WTC11 (cell line): ENCODE data around the gene MTA2. TPM values are rescaled to one million over a fixed set of nuclear protein-coding genes. Genes with fewer than 3 reads are reported as not detected.
A peak's percentile ranks its signal among the peaks of the same experiment; 100 is the strongest.

ENCODE experiments used
- CREB1 ChIP-seq: sonication (generic); formaldehyde crosslinking; IDR thresholded peaks from 2 replicates; pipeline ENCODE4 v1.8.0; 2023; ENCODE audit warnings: mild to moderate bottlenecking, missing genetic modification reagents
- ESRRA ChIP-seq: sonication (generic); formaldehyde crosslinking; IDR thresholded peaks from 2 replicates; pipeline ENCODE4 v1.8.1; 2022; ENCODE audit warnings: mild to moderate bottlenecking, missing genetic modification reagents, borderline replicate concordance
- JAZF1 ChIP-seq: fragments of 250-450 bp; sonication (Bioruptor Pico); IDR thresholded peaks from 2 replicates; pipeline ENCODE4 v1.9.0; 2021; ENCODE audit warnings: moderate library complexity, mild to moderate bottlenecking, inconsistent platforms
- MXD4 ChIP-seq: fragments of 250-450 bp; sonication (Bioruptor Pico); IDR thresholded peaks from 2 replicates; pipeline ENCODE4 v1.8.0; 2021; ENCODE audit warnings: mild to moderate bottlenecking, moderate library complexity, borderline replicate concordance
- NR1H2 ChIP-seq: sonication (generic); formaldehyde crosslinking; IDR thresholded peaks from 2 replicates; pipeline ENCODE4 v1.9.0; 2021; ENCODE audit warnings: mild to moderate bottlenecking, moderate library complexity, missing genetic modification reagents
- SMAD4 ChIP-seq: sonication (generic); formaldehyde crosslinking; IDR thresholded peaks from 2 replicates; pipeline ENCODE4 v1.8.0; 2022; ENCODE audit warnings: mild to moderate bottlenecking, missing genetic modification reagents
- SOX15 ChIP-seq: fragments of 250-450 bp; sonication (Bioruptor Pico); IDR thresholded peaks from 2 replicates; pipeline ENCODE4 v1.9.0; 2021; ENCODE audit warnings: mild to moderate bottlenecking
- TEAD1 ChIP-seq: sonication (generic); formaldehyde crosslinking; IDR thresholded peaks from 2 replicates; pipeline ENCODE4 v1.8.0; 2022; ENCODE audit warnings: mild to moderate bottlenecking, missing genetic modification reagents
- TEAD4 ChIP-seq: sonication (generic); formaldehyde crosslinking; IDR thresholded peaks from 2 replicates; pipeline ENCODE4 v1.8.0; 2022; ENCODE audit warnings: mild to moderate bottlenecking, missing genetic modification reagents
- ZNF396 ChIP-seq: fragments of 250-450 bp; sonication (Bioruptor Pico); IDR thresholded peaks from 2 replicates; pipeline ENCODE4 v1.8.0; 2021; ENCODE audit warnings: mild to moderate bottlenecking, moderate library complexity, borderline replicate concordance
- total RNA-seq: library from RNA; stranded (reverse); gene quantifications from 3 replicates; pipeline ENCODE4 v1.2.3, GENCODE V29; 2021
- TF ChIP-seq, protein P1 (sequence below): sonication (generic); formaldehyde crosslinking; conservative IDR thresholded peaks from 2 replicates; pipeline ENCODE4 v1.8.1; 2023; ENCODE audit warnings: mild to moderate bottlenecking, low read depth, missing genetic modification reagents, moderate library complexity
- TF ChIP-seq, protein P2 (sequence below): fragments of 250-450 bp; sonication (Bioruptor Pico); IDR thresholded peaks from 2 replicates; pipeline ENCODE4 v1.9.0; 2021; ENCODE audit warnings: mild to moderate bottlenecking
- TF ChIP-seq, protein P3 (sequence below): fragments of 250-450 bp; sonication (Bioruptor Pico); IDR thresholded peaks from 2 replicates; pipeline ENCODE4 v1.9.0; 2021; ENCODE audit warnings: mild to moderate bottlenecking
- TF ChIP-seq, protein P4 (sequence below): sonication (generic); formaldehyde crosslinking; IDR thresholded peaks from 2 replicates; pipeline ENCODE4 v1.8.1; 2023; ENCODE audit warnings: mild to moderate bottlenecking, missing genetic modification reagents
- TF ChIP-seq, protein P5 (sequence below): fragments of 250-450 bp; sonication (Bioruptor Pico); IDR thresholded peaks from 2 replicates; pipeline ENCODE4 v2.1.2; 2022; ENCODE audit warnings: mild to moderate bottlenecking, moderate library complexity
- TF ChIP-seq, protein P6 (sequence below): sonication (generic); formaldehyde crosslinking; IDR thresholded peaks from 2 replicates; pipeline ENCODE4 v1.8.1; 2023; ENCODE audit warnings: mild to moderate bottlenecking, missing genetic modification reagents, moderate library complexity
- TF ChIP-seq, protein P7 (sequence below): sonication (generic); formaldehyde crosslinking; IDR thresholded peaks from 2 replicates; pipeline ENCODE4 v1.8.1; 2022; ENCODE audit warnings: missing genetic modification reagents, borderline replicate concordance
- TF ChIP-seq, protein P8 (sequence below): sonication (generic); formaldehyde crosslinking; IDR thresholded peaks from 2 replicates; pipeline ENCODE4 v1.8.1; 2022; ENCODE audit warnings: mild to moderate bottlenecking, moderate library complexity, missing genetic modification reagents

The MTA2 gene
- total RNA-seq, 1 experiment from 2014 or later: 115 TPM

DNA sequence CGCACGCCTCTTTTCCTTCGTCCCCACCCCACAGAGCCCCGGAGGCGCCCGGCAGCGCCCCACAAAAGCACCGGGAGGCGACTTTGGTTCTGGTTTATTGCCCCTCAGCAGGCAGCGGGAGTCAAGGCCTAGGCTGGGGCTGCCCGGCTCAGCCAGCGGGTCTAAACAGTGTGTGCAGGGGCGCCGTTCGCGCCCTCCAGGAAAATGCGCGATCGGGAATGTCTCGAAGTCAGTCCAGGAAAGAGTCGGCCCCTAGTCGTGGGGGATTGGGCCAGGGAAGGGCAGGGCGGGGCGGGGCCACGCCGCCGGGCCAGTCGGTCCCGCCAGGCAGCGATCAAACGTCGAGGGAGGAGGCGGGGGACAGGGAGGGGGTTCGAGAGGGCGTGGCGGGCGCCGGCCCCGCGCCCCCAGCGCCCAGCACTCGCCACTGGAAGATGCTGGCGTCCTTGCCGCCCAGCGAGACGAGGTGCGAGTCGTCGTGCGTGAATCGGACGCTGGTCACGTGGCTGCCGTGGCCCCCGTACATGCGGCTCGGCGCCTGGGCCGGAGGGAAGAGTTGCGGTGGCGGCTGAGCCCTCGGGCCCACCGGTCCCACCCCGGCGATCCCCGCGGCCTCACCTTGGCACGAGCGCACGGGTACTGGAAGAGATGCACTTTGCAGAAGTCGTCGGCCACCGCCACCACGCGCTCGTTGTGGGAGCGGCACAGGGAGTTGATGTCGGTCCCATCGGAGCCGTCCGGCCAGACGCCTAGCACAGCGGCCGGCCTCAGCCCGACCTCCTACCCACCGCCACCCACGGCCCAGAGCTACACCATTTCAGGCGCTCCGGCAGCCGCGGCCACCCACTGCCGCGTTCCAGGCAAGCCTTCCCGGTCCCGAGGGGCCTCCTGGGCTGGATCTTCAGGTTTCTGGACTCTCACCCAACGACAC, 741 bp upstream of the MTA2 start (continued):
- TF ChIP-seq, protein P1, sequence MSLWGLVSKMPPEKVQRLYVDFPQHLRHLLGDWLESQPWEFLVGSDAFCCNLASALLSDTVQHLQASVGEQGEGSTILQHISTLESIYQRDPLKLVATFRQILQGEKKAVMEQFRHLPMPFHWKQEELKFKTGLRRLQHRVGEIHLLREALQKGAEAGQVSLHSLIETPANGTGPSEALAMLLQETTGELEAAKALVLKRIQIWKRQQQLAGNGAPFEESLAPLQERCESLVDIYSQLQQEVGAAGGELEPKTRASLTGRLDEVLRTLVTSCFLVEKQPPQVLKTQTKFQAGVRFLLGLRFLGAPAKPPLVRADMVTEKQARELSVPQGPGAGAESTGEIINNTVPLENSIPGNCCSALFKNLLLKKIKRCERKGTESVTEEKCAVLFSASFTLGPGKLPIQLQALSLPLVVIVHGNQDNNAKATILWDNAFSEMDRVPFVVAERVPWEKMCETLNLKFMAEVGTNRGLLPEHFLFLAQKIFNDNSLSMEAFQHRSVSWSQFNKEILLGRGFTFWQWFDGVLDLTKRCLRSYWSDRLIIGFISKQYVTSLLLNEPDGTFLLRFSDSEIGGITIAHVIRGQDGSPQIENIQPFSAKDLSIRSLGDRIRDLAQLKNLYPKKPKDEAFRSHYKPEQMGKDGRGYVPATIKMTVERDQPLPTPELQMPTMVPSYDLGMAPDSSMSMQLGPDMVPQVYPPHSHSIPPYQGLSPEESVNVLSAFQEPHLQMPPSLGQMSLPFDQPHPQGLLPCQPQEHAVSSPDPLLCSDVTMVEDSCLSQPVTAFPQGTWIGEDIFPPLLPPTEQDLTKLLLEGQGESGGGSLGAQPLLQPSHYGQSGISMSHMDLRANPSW (CRISPR knock-in tag): no peak
- TF ChIP-seq SOX15 (CRISPR knock-in tag) (no peak), TEAD1 (CRISPR knock-in tag) (peak; percentile 82), CREB1 (peak; percentile 80; the same call in 1 of the 2 replicates), SMAD4 (CRISPR knock-in tag) (no peak), ZNF396 (CRISPR knock-in tag) (no peak), NR1H2 (CRISPR knock-in tag) (no peak), ESRRA (CRISPR knock-in tag) (no peak; the same call in 1 of the 2 replicates), TEAD4 (CRISPR knock-in tag) (no peak), MXD4 (no peak), JAZF1 (CRISPR knock-in tag) (no peak)
- TF ChIP-seq, protein P2, sequence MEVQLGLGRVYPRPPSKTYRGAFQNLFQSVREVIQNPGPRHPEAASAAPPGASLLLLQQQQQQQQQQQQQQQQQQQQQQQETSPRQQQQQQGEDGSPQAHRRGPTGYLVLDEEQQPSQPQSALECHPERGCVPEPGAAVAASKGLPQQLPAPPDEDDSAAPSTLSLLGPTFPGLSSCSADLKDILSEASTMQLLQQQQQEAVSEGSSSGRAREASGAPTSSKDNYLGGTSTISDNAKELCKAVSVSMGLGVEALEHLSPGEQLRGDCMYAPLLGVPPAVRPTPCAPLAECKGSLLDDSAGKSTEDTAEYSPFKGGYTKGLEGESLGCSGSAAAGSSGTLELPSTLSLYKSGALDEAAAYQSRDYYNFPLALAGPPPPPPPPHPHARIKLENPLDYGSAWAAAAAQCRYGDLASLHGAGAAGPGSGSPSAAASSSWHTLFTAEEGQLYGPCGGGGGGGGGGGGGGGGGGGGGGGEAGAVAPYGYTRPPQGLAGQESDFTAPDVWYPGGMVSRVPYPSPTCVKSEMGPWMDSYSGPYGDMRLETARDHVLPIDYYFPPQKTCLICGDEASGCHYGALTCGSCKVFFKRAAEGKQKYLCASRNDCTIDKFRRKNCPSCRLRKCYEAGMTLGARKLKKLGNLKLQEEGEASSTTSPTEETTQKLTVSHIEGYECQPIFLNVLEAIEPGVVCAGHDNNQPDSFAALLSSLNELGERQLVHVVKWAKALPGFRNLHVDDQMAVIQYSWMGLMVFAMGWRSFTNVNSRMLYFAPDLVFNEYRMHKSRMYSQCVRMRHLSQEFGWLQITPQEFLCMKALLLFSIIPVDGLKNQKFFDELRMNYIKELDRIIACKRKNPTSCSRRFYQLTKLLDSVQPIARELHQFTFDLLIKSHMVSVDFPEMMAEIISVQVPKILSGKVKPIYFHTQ (CRISPR knock-in tag): no peak
- TF ChIP-seq, protein P3, sequence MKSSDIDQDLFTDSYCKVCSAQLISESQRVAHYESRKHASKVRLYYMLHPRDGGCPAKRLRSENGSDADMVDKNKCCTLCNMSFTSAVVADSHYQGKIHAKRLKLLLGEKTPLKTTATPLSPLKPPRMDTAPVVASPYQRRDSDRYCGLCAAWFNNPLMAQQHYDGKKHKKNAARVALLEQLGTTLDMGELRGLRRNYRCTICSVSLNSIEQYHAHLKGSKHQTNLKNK (CRISPR knock-in tag): no peak
- TF ChIP-seq, protein P4, sequence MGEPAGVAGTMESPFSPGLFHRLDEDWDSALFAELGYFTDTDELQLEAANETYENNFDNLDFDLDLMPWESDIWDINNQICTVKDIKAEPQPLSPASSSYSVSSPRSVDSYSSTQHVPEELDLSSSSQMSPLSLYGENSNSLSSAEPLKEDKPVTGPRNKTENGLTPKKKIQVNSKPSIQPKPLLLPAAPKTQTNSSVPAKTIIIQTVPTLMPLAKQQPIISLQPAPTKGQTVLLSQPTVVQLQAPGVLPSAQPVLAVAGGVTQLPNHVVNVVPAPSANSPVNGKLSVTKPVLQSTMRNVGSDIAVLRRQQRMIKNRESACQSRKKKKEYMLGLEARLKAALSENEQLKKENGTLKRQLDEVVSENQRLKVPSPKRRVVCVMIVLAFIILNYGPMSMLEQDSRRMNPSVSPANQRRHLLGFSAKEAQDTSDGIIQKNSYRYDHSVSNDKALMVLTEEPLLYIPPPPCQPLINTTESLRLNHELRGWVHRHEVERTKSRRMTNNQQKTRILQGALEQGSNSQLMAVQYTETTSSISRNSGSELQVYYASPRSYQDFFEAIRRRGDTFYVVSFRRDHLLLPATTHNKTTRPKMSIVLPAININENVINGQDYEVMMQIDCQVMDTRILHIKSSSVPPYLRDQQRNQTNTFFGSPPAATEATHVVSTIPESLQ (CRISPR knock-in tag): no peak
- TF ChIP-seq, protein P5, sequence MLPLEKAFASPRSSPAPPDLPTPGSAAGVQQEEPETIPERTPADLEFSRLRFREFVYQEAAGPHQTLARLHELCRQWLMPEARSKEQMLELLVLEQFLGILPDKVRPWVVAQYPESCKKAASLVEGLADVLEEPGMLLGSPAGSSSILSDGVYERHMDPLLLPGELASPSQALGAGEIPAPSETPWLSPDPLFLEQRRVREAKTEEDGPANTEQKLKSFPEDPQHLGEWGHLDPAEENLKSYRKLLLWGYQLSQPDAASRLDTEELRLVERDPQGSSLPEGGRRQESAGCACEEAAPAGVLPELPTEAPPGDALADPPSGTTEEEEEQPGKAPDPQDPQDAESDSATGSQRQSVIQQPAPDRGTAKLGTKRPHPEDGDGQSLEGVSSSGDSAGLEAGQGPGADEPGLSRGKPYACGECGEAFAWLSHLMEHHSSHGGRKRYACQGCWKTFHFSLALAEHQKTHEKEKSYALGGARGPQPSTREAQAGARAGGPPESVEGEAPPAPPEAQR (CRISPR knock-in tag): no peak
- TF ChIP-seq, protein P6, sequence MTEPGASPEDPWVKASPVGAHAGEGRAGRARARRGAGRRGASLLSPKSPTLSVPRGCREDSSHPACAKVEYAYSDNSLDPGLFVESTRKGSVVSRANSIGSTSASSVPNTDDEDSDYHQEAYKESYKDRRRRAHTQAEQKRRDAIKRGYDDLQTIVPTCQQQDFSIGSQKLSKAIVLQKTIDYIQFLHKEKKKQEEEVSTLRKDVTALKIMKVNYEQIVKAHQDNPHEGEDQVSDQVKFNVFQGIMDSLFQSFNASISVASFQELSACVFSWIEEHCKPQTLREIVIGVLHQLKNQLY (CRISPR knock-in tag): 0 out of 2 replicates have a peak, but pooled peaks have one; percentile 5
- TF ChIP-seq, protein P7, sequence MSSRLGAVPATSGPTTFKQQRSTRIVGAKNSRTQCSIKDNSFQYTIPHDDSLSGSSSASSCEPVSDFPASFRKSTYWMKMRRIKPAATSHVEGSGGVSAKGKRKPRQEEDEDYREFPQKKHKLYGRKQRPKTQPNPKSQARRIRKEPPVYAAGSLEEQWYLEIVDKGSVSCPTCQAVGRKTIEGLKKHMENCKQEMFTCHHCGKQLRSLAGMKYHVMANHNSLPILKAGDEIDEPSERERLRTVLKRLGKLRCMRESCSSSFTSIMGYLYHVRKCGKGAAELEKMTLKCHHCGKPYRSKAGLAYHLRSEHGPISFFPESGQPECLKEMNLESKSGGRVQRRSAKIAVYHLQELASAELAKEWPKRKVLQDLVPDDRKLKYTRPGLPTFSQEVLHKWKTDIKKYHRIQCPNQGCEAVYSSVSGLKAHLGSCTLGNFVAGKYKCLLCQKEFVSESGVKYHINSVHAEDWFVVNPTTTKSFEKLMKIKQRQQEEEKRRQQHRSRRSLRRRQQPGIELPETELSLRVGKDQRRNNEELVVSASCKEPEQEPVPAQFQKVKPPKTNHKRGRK: no peak
- TF ChIP-seq, protein P8, sequence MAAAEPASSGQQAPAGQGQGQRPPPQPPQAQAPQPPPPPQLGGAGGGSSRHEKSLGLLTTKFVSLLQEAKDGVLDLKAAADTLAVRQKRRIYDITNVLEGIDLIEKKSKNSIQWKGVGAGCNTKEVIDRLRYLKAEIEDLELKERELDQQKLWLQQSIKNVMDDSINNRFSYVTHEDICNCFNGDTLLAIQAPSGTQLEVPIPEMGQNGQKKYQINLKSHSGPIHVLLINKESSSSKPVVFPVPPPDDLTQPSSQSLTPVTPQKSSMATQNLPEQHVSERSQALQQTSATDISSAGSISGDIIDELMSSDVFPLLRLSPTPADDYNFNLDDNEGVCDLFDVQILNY (CRISPR knock-in tag): peak; percentile 86; the same call in 1 of the 2 replicates
